D721Med (cell line): ENCODE data around the gene DES.

Experiments used
- DNase-seq: peaks from one replicate; pipeline ENCODE4 v3.0.0; 2011; ENCODE audit warnings: low spot score; ENCODE audit not compliant: insufficient read length
- FAIRE-seq: peaks from 2 replicates; lab custom pipeline; 2011; peaks lifted over from hg19 to GRCh38; lab: Jason Lieb, UNC
- CTCF ChIP-seq: IDR thresholded peaks from 2 replicates; pipeline ENCODE4 v1.5.1; 2012; ENCODE audit warnings: mild to moderate bottlenecking, control low read depth; ENCODE audit not compliant: insufficient read depth; ENCODE audit errors: missing control alignments

Gene DES

GRCh38 chr2:219434718-219435525 is 16.7 kb downstream of the DES start, which contains the start of gene SPEG:
SPEG (plus strand) TSS chr2:219434843; CDS start chr2:219434978, 135 bp downstream.
- no peak for TF ChIP-seq CTCF
- DNase-seq (no peak), FAIRE-seq (no peak)

- no peak for TF ChIP-seq CTCF
- DNase-seq (no peak), FAIRE-seq (no peak)
These were observed 17.5 kb downstream of the DES start for GRCh38 chr2:219435701-219436100.

GRCh38 chr2:219436491-219436890 is 18.3 kb downstream of the DES start:
- DNase-seq (no peak), FAIRE-seq (no peak)
- TF ChIP-seq CTCF = no peak

- no peak for FAIRE-seq
- DNase-seq = no peak
- TF ChIP-seq CTCF = no peak
These were observed 19.0 kb downstream of the DES start for GRCh38 chr2:219437141-219437540.

GRCh38 chr2:219437690-219438206 is 19.6 kb downstream of the DES start:
- no peak for FAIRE-seq
- no peak for DNase-seq
- no peak for TF ChIP-seq CTCF

- no peak for FAIRE-seq
- no peak for DNase-seq
- no peak for TF ChIP-seq CTCF
These were observed 20.3 kb downstream of the DES start for GRCh38 chr2:219438453-219438852.

- FAIRE-seq (no peak), DNase-seq (no peak)
- TF ChIP-seq CTCF = no peak
These were observed 21.3 kb downstream of the DES start for GRCh38 chr2:219439506-219439905.
